Measurements from ENCODE around the gene ZNF319.
"Not testable (repeated sequence)": the region's sequence is repeated elsewhere in the genome, so short reads cannot be mapped to it uniquely, and the experiment has no call there.

Gene ZNF319

DNA sequence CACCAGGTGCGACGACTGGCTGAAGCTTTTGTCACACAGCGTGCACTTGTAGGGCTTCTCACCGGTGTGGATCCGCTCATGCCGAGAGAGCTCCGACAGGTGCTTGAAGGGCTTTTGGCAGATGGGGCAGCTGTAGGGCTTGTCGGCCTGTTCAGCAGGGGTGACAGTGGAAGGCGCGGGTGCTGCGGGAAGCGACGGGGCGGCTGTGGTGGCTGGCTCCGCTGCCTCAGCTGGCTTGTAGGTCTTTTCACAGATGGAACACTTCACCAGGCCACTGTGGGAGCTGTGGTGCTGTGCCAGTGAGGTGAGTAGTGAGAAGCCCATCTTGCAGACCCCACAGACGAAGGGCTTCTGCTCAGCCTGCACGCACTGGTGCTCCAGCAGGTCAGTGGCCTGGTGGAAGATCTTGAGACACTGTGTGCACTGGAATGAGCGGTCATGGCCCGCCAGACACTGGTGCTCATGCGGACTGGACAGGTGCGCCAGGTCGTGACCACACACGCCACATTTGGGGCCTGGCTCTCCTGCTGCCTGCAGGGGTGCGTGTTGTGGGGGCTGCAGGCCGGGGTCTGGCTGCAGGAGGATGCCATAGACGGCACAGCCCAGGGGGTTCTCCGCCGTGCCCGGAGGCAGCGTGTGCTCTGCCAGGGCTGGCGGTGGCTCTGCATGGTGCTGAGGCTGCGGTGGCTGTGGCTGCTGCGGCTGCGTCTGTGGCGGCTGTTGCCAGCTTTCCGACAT lies 2.8 kb downstream of the ZNF319 start:
- DNase-seq (ENCODE audit: low read depth), result no peak

DNA sequence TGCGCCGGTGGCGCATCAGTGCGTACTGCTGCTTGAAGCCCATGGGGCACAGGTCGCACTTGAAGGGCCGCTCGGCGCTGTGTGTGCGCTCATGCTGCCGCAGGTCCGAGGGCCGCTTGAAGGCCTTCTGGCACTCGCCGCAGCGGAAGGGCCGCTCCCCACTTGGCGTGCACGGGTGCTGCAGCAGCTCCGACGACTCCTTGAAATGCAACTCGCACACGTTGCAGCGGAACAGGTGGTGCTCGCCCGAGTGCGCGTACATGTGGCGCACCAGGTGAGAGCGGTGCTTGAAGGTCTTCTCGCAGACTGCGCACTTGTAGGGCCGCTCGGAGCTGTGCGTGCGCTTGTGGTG lies 3.3 kb downstream of the ZNF319 start:
- DNase-seq (ENCODE audit: low read depth), result no peak

GRCh38 chr16:57996406-57997175 lies 3.9 kb downstream of the ZNF319 start:
- DNase-seq (ENCODE audit: low read depth), result no peak

- no peak for DNase-seq (ENCODE audit: low read depth)
Measured at GRCh38 chr16:57995721-57996405, 4.6 kb downstream of the ZNF319 start.

- DNase-seq (ENCODE audit: low read depth), result no peak
Measured at GRCh38 chr16:57994778-57995177, 5.7 kb downstream of the ZNF319 start.

DNA sequence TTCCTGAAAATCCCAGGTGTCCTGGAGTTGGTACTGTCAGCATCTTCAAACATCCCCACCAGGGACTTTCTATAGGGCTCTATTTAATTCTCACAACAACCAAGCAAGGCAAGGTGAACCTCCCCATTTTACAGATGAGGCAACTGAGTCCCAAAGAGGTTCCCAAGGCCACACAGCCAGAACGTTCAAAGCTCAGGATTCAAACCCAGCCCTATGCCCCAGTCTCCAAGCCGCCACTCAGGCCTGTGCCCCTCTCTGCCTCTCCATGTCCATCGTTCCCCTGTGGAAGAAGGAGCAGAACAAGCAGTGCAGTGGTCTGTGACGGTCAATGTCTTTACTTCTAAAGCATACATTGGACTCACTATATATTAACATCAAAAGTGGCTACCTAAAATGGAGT lies 6.1 kb downstream of the ZNF319 start:
- no peak for DNase-seq (ENCODE audit: low read depth)

DNA sequence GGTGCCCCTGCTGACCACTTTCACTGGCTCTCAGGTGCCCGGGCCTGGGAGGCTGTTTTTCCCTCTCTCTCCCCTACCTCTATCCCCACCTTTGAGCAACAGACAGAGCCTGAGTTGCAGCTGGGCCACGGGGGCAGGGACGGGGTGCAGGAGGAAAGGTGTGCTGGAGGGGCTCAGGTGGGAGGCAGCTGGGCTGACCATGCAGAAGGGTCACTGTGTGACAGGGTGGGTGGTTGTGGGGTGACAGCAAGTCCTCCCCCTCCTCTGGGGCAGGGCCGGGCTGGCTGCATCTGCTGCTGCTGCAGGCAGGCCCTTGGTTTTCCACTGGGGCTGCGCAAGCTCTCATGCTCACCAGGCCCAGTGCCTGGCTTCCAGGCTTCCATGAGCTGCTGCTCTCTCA lies 6.6 kb downstream of the ZNF319 start:
- no peak for DNase-seq (ENCODE audit: low read depth)

DNA sequence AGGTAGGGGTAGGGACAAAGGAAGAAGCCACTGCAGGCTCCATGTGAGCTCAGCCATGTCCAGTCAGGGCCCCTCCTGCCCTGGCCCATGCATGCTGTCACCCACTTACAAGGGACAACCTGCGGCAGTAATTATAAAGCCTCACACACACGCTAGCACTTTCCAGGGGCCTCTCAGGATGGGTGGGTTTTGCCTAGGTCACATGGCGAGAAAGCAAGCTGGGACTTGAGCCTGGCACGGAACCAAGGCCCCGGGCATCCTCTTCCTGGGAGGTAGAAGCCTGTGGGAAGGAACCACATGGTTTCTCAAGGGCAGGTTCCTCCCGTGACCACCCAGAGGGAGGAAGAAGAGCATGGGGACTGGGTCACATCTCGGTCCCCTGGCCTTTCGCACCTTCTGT lies 7.0 kb downstream of the ZNF319 start:
- DNase-seq (ENCODE audit: low read depth), result no peak

DNA sequence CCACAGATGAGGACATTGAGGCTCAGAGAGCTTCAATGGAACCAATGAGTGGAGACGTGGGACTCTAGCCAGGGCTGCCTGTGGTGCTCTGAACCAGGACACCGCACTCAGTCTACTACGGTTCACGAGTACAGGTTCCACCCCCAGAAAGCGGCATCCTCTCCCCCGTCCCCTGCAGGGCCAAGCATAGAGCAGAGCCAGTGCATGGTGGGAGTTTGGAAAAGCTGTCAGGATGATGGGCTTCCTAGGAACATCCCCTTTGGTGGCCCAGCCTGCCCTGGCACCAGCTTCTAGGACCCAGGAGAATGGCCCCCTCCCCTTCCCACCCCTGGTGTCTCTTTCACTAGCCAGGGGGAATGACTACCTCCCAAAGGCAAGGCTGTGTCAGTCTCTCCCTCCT lies 8.4 kb downstream of the ZNF319 start:
- no peak for DNase-seq (ENCODE audit: low read depth)

- no peak for DNase-seq (ENCODE audit: low read depth)
Measured at GRCh38 chr16:57991551-57992059, 8.9 kb downstream of the ZNF319 start.

DNA sequence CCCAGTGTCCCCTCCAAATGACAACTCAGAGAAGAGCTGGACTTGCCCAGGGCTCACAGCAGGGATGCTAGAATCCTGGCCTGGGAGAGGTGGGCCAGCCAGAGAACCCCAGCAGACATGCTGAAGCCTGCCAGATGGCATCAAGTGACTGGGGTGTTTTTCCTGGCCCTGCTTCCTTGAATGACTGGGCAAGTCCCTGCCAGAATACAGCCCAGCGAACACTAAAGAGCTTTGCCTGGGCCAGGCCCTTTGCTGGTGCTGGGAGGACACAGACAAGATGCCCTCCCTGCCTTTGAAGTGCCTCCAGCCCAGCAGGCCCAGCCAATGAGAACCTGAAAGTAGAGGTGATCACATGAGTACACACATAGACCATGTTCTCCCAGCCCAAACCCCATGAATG lies 11.5 kb downstream of the ZNF319 start:
- DNase-seq (ENCODE audit: low read depth), result no peak

DNA sequence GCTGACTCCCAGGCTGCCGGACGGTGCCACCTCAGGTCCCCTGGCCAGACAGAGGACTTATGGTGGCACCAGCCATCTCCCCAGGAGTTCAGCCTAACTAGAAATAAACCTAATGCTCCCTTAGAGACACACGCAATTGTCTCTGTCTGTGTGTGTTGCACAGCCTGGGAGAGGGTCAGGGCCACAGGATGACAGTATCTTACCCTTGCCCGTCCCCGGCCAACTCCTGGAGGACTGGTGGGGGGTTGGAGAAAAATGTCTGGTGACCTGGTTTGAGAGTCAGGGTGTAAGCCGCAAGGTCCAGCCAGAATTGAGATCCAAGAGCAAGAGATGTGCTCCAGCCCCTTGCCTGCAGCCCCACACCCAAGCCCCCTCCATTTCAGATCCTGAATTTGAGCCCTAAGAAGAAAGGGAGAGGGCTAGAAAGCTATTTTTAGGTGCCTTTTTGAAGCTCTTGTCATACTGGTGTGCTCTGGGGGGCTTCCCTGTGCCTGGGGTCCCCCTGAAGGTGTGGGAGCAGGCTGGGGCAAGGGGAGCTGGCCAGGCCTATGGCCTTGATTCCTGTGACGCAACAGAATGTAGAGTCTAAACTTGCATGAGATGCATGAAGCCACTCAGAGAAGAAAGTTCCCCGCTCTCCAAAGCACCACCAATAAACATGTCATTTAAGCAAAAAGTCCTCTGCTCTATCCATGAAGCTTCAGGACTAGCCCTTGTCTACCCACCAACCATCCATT lies 12.9 kb downstream of the ZNF319 start:
- no peak for DNase-seq (ENCODE audit: low read depth)

GRCh38 chr16:57986196-57986595 lies 14.3 kb downstream of the ZNF319 start:
- no peak for DNase-seq (ENCODE audit: low read depth)

GRCh38 chr16:57985204-57986181 lies 15.0 kb downstream of the ZNF319 start:
- no peak for DNase-seq (ENCODE audit: low read depth)

- DNase-seq (ENCODE audit: low read depth), result peak; percentile 75
Measured at GRCh38 chr16:57984443-57985203, 15.8 kb downstream of the ZNF319 start.

GRCh38 chr16:57982385-57982784 lies 18.1 kb downstream of the ZNF319 start:
- no peak for DNase-seq (ENCODE audit: low read depth)

GRCh38 chr16:57981636-57982035 lies 18.8 kb downstream of the ZNF319 start:
- no peak for DNase-seq (ENCODE audit: low read depth)

DNA sequence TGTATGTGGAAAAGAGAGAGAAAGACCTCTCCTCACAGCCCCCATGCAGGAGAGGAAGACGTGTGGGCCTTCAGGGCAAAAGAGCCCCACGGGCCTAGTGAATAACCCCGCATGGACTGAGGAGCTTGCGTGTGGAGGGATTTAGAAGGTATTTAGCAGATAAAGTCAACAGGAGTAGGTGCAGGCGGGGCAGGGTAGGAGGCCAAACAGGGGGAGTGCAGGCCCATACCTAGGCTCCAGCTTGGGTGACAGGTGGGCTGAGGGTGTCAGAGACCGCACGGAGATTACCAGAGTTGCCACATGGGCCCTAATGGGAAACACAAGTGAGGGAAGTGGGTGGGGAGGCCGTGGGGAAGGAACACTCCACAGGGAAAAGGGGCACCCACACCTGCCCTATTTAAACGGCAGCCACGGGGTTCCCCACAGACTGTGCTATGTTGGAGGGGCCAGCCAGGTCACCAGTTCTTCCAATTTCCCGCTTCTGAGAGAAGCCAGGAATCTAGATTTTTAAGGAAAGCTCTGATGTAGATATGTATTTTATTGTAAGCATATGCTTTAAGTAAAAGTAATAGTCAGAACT lies 21.4 kb downstream of the ZNF319 start:
- DNase-seq (ENCODE audit: low read depth), result no peak

GRCh38 chr16:57978070-57978465 lies 22.4 kb downstream of the ZNF319 start:
- DNase-seq (ENCODE audit: low read depth), result not testable (repeated sequence)

All from stimulated activated CD8-positive, alpha-beta memory T cell treated with anti-CD3 and anti-CD28 coated beads, Interleukin-15, amount 100 ng/mL, for 1 hour (primary cell).